NCI-H1930 (cell line): ENCODE results near the gene MFAP4.
"Not testable (repeated sequence)": the region's sequence is repeated elsewhere in the genome, so short reads cannot be mapped to it uniquely, and the experiment has no call there.

Experiments
- DNase-seq, 2 experiments: peaks; one replicate each; lab custom pipeline; 2025; lab: John Stamatoyannopoulos, UW

MFAP4 gene

DNA sequence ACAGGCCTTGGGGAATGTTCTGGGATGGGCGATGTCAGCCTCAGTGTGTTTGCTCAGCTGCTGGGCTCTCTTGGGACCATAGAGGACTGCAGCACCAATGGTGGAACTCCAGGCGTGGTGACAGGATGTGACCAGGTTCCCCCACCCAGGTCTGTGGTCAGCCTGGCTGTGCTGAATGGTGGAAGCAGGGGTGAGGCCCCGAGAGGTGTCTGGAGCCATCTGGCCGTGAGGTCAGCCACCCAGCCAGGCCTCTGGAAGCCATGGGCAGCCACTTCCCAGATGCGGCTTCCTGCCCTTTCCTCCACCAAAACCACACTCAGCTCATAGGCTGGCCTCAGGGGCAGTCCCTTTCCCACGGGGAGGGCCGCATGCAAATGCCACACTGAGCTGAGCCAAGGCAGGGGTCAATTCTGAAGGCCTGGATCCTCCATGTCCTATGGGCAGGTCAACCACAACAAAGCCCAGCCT lies 16.5 kb downstream of the MFAP4 start:
- no peak for DNase-seq

DNA sequence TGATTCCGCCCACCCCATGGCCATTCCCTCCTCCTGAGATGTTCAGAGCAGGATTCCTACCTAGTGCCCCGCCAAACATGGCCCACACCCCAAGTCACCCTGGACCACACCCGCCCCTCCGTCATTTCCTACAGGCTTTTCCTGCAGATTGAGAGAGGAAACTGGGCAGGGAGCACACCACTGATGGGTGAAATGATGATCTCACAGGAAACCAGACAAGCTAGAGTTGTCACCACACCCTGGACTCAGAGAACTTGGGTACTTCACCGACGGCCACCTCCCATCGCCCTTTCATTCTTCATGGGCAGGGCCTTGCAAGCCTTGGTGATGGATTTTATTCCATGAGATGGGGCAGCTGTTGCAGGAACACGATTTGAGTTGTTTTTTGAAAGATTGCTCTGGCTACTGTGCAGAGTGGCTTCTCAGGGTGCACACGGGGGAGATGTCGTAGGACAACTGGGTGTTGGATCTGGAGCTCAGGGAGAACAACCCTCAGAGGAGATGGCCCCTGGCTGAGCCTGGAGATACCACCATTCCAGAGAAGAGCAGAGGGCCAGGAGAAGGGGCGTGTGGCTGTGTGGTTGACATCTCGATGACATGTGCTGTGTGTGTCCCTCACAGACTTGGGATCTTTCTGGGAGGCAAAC lies 17.0 kb downstream of the MFAP4 start:
- DNase-seq, result no peak

DNA sequence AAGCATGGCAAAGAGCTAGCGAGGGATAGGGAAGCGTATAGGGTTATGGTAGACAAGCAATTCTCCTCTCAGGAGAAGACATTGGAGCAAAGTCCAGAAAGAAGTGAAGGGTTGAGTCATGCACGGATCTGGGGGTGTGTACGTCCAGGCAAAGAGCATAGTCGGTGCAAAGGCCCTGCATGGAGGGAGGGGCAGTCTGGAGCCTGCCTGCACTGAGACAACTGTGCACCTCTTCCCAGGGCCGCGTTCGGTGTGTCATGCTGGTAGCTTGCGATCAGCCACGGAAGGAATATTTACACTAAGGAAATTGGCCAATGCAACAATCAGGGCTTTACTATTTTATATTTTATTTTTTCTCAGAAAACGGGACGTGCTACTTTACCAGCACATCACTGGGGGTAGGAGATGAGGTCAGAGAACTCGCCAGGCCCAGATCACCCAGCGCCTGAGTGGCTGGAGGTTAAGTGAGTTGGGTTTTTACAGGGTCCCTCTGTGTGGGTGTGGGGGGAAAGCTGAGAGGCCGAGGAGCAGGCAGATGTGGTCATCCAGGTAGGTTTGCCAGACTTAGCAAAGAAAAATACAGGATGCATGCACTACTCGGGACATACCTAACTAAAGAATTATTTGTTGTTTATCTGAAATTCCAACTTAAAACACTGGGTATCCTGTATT lies 17.7 kb downstream of the MFAP4 start:
- no peak for DNase-seq

DNA sequence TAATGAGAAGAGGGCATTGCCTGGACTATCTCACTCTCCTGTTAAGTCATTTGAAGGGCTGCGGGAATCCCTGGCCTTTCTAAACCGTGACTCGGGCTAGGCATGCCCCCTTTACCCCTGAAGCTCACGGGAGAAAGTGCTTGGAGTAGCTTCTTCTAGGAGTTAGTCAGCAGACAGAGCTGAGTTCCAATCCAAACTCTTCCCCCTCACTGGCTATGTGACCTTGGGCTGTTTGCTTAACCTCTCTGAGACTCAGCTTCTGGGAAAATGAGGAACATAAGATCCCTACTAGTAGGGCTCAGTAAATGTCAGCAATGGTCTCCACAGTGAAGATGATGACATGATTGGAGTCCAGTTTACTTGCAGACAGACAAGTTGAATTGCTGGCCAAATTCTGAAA lies 18.8 kb downstream of the MFAP4 start:
- no peak for DNase-seq

DNA sequence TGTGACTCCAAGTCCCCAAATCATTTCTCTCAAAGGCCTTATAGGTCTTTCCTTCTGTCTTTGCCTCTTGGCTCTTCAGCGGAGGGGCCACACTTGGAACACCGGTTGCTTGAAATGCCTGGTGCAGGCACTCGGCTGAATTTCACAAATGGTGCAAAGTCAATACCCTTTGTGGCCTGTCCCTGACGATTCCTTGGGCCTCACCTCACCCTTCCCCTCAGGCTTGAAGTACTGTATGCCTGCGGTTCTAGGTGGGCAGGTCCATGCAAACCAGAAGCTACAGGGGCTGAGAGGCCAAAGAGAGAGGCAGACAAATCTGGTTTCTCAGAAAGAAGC lies 20.4 kb downstream of the MFAP4 start:
- DNase-seq, result no peak

DNA sequence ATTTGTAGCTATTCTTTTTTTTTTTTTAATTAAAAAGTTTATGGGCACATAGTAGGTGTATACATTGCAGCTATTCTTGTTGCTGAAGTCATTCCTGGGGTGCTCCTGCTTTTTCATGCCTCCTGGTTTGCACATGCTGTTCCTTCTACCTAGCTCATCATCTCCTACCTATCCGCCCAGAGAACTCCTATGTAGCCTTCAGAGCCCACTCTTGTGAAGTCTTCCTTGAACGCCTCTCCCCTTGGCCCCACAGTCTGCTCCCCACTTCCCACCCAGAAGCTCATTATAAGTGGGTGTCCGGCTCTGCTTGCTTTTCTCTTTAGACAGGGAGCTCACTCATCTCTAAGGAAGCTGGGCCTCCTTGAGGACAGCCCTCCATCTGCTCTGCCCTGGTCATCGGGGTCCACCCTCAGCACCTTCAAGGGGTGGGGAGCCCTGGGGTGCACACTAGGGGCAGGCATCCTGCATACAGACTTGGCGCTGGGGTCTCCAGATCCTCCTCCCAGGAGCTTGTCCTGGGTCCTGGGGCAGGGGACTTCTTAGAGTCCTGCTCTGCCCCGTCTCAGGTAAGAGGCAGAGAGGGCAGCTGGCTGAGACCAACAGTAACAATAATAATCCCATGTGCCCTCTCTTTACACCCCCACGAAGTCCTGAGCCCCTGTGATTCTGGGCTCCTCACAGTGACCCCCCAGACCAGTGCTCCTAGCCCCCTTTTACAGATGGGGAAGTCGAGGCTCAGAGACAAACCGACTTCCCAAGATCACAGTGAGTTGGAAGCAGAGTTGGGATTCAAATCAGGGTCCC lies 21.0 kb downstream of the MFAP4 start:
- DNase-seq, result no peak

DNA sequence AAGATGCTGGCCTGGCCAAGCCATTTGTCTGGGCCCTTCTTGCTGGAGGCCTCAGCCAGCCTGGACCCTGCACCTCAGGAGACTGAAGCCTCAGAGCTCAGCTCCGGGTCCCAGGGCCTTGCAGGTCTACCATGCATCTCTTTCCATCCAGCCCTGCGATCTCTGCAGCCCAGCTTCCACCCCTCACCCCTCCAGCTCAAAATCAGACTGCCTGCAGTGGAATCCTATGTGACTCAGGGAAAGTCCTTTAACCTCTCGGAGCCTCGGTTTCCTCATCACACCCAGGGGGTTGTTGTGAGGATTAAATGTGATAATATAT lies 21.5 kb downstream of the MFAP4 start:
- no peak for DNase-seq

DNA sequence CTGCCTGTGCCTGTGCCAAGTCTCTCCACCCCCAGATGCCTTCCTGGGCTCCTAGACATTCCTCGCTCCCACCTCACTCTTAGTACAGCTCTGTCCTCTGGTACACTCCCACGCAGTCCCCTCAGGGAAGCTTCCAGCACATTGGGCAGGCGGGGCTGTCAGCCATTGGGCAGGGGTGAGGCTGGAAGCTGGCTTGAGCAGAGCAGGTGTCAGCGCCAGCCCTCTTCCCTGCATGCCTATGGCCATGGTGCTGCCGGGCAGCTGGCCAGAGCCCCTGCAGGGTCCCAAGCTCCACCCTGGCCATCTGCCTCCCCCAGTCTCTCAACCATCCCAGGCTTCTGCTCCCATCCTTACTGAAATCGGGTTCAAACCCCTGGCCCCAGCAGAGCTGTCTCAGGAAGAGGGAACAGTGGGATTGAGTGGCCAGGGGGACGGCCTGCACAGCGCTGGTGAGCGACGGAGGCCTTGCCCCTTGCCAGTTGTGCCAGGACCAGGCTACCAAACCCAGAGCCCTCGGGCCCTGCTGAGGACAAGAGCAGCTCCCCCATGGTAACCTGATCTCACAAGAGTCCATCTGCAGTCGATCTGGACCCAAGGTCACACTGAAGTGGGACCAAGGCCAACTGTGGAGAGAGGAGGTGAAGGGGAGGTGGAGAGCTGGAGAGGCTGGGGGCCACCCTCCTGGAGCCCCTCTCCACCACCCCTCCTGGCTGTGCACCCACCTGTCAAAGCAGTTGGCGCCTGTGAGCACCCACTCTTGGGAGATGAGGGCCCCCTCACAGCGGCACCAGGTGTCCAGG lies 22.1 kb downstream of the MFAP4 start:
- DNase-seq, result no peak

DNA sequence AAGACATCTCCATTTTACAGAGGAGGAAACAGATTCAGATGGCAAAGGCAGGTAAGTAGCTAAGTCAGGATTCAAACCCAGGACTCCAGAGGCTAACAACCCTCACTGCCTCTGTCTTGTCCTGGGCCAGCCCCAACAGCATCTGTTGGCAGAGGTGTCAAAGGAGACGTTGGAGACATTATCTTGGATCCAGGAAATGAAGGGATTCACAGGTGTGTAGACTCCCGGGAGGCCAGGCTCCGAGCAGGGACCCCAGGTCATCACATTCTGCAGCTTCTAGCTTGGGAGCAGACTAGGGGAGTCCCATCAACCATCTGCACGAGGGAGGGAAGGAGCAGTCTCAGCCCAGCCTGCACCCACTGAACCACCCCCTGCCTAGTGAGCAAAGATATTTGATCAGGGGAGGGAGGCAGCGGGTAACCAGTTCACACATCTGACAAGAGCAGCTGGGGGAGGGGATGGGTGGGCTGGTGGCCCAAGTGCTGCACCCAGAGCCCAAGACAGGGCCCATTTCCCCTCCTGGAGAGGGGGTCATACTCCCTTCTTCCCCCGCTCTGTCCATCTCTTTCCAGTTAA lies 23.4 kb downstream of the MFAP4 start:
- no peak for DNase-seq

DNA sequence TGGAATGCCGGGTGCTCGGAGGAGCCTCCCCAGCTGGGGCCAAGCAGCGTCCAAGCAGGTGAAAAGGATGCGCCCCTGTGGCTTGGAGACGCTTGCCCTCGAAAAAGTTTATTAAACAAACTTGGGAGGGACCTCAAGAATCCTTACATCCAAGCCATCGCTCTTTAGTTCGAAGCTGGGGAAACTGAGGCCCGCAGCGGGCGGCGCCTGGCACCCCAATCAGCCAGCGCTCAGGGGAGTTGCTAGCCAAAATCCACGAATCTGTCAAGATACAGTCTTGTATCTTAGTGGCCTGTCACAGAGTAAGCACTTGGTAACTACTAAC lies 23.9 kb downstream of the MFAP4 start:
- no peak for DNase-seq

DNA sequence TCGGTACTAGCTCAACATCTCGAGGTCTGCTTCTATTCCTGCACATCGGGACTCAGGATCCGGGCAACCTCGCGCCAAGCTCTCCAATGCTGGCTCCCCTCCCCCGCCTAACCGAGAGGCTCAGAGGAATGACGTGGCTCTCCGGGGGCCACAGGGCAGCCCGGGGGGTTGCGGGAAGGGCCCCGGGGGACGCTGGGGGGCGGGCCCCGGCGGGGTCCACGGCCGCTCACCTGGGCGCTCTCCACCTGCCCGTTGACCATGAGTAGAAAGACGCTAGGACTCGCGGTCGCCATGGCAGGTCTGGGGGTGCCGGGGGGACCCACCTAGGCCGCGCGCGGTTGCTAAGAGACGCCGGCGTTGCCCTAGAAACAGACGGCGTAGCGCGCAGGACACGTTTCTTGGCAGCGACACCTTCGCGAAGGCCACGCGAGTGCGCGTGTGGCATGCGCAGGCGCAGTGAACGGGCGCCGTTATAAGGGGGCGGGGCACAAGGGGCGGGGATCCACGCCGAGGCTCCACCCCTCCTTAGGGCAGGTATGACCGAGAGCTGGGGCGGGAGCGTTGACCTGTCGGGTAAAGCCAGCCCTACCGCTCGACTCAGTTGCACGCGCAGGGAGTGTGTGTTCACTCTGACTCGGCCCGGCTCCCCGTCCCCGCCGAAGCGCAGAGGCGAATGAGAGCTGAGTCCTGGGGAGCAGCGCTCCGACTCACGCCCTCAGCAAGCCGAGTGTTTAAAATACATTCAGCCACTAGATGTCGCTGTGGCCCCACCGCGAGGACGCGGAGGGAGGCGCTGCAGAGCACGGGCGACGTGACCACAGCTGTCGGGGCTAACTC lies 24.5 kb downstream of the MFAP4 start, which contains the start of gene B9D1:
TSS of gene B9D1 (minus strand) at position 447 of the 837 bp plus-strand sequence. CDS start at position 293, 154 bp downstream.
- peak; percentile 89 to 92 for DNase-seq

DNA sequence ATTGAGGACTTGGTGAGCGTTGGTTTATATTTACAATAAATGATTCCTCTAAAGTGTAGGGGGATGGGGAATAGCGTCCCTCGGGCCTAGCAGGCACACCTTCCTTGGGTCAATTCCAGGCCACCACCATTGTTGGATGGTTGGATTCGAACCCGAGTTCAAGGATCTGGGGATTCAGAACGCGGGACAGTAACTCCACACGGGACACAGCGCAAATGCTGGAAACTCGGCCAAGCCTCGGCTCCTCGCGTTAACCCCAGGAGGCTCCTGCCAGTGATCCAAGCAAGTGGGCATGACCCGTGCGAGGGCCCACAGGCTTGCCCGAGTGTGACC lies 25.1 kb downstream of the MFAP4 start:
- DNase-seq, result no peak

DNA sequence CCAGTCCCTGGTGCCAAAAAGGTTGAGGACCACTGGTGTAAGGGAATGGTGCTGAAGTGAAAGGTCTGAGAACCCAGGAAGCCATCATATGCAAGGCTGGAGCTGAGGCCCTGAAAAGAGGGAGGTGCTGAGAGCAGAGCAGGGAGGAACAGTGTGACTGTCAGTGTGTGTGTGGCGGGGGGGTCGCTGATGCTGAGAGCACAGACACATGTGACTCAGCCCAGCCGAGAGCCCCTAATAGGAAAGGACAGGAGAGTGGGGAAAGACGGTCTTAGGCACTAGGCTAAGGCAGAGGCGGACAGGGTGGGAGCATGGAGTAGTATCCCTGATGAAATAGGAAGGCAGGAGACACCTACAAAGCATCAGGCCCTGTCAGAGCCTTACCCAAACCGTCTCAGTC lies 25.7 kb downstream of the MFAP4 start:
- no peak for DNase-seq

DNA sequence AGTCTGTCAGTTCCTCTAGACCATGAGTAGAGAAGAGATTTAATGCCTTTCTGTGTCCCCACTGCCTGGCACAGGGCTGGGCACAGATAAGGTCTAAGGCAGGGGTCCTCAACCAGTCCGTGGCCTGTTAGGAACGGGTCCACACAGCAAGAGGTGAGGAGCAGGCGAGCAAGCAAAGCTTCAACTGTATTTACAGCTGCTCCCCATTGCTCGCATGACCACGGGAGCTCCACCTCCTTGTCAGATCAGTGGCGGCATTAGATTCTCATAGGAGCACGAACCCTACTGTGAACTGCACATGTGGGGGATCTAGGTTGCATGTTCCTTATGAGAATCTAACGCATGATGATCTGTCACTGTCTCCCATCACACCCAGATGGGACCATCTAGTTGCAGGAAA lies 26.2 kb downstream of the MFAP4 start:
- DNase-seq, result no peak

DNA sequence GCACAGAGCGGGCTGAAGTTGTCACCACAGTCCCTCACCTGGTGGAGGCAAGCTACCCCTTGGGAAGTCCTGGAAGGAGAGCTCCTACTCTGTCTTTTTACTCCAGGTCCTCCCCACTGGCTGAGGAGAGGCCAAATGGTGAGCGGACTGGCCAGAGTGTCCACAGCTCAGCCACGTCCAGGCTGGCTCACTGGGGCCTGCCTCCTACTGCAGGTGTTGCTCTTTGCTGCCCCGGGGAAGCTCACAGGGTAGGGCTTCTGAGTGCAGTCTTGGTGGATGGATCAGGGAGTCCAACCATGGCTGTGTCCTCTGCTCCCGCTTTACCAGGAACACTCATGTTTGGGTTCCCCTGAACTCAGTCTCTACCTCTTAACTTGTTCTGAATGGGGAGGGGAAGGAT lies 27.1 kb downstream of the MFAP4 start:
- DNase-seq, result no peak

DNA sequence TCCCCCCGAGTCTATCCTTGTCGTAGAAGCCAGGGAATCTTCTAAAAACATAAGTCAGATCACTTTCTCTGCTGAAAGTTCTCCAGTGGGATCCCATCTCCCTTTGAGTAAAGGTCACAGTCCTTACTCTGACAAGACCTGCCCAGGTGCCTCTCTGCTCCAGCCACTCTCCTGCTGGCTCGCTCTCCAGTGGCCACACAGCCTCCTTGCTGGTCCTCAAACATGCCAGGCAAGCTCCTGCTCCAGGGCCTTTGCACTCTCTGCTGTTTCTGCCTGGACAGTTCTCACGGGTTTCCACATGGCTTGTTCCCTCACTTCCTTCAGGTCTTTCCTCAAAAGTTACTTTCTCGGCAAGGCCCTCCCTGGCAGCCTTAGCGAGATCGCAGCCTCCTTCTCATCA lies 27.8 kb downstream of the MFAP4 start:
- DNase-seq, result no peak

DNA sequence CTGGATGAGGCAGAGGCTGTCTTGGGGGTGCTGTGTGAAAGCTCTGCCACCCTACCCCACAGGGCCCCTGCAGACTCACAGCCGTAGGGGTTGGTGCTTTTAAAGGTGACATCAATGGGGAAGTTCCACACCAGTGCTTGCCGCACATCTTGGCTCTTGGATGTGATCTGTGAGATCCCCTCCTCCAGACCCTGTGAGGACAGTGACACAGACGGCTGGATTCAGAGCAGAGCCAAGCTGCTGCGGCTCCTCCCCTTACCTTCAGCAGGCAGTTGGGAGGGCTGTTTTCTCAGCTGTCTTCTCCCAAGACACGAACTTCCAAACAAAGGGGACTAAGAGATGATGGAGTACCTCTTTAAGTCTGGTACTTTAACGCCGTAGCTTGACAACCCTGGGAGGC lies 29.2 kb downstream of the MFAP4 start:
- no peak for DNase-seq

DNA sequence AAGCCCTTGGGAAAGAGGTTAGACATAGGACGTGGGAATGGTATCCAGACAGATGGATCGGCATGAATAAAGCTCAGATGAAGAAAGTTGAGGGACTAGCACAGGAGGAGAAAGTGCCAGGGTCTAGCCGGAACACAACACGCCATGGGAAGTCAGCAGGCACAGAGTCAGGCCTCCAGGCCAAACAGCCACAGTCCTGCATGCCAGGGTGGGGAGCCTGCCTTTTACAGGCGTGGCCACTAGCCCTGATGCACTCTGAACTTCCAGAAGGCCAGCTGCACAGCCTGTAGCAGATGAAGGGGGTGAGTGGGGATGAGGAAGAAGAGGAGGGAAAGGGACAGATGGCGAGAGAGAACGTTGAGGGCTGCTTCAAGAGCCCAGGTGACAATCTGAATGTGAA lies 29.6 kb downstream of the MFAP4 start:
- no peak for DNase-seq

DNA sequence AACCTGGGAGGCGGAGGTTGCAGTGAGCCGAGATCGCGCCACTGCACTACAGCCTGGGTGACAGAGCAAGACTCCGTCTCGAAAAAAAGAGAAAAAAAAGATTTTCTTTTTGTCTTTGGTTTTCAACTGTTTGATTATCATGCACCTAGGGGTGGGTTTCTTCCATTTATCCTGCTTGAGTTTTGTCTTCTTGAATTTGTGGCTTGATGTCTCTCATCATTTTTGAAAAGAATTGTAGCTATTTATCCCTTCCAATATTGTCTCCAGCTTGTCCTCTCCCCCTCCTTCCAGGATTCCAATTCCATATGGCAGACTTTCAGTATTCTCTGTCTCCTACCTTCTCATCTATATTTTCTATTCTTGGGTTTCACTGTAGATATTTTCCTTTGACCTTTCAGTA lies 32.2 kb downstream of the MFAP4 start:
- DNase-seq, result no peak

DNA sequence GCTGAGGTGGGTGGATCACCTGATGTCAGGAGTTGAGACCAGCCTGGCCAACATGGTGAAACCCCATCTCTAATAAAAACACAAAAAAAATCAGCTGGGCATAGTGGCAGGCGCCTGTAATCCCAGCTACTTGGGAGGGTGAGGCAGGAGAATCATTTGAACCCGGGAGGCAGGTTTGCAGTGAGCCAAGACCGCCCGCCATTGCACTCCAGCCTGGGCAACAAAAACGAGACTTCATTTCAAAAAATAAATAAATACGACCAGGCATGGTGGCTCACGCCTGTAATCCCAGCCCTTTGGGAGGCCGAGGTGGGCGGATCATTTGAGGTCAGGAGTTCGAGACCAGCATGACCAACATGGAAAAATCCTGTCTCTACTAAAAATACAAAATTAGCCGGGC lies 33.6 kb downstream of the MFAP4 start:
- DNase-seq, result not testable (repeated sequence)

DNA sequence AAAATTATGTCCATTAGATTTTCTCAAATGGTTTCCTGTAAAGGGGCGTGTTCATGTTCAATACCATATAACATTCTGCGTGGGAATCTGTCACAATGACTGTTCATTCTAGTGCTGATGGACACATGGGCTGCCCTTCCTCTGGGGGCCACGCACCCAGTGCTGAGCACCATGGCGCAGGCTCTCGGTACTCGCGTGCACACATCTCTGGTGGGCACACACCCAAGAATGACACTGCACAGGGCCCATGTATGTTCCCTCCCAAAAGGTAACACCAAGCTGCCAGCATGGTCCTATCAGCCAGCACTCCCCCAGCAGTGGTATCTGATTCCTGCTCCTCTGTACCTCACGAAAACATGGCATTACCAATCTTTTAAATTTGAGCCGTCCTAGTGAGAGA lies 38.2 kb downstream of the MFAP4 start:
- DNase-seq, result no peak
